ENCODE measurements around the gene TRIM25.

- TF ChIP-seq EZH2phosphoT487 (conservative IDR thresholded peaks at IDR 0.05; ENCODE audit: low read length): no peak
- TF ChIP-seq, protein P1, sequence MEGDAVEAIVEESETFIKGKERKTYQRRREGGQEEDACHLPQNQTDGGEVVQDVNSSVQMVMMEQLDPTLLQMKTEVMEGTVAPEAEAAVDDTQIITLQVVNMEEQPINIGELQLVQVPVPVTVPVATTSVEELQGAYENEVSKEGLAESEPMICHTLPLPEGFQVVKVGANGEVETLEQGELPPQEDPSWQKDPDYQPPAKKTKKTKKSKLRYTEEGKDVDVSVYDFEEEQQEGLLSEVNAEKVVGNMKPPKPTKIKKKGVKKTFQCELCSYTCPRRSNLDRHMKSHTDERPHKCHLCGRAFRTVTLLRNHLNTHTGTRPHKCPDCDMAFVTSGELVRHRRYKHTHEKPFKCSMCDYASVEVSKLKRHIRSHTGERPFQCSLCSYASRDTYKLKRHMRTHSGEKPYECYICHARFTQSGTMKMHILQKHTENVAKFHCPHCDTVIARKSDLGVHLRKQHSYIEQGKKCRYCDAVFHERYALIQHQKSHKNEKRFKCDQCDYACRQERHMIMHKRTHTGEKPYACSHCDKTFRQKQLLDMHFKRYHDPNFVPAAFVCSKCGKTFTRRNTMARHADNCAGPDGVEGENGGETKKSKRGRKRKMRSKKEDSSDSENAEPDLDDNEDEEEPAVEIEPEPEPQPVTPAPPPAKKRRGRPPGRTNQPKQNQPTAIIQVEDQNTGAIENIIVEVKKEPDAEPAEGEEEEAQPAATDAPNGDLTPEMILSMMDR (IDR thresholded peaks at IDR 0.05; ENCODE audit: insufficient read depth, low read length, poor library complexity, severe bottlenecking): no peak
Measured at GRCh38 chr17:56886288-56886731, 27.5 kb downstream of the TRIM25 start.
